MM.1S (cell line): Measurements from ENCODE around the gene PROC.

Experiments used
- DNase-seq: peaks from one replicate; pipeline ENCODE4 v3.0.0-alpha.2; 2015
- H2AFZ ChIP-seq: fragments of 300-600 bp; sonication (generic); 2 replicates; pipeline ENCODE4 v1.6.0; 2016; ENCODE audit warnings: antibody characterized with exemption, low read length
- H3F3A ChIP-seq: fragments of 300-600 bp; sonication (generic); 2 replicates; pipeline ENCODE4 v1.6.1; 2016; ENCODE audit warnings: mild to moderate bottlenecking, antibody characterized with exemption, low read length, moderate library complexity, mixed read lengths; ENCODE audit not compliant: insufficient read depth
- H3K27ac ChIP-seq: fragments of 300-600 bp; sonication (generic); 2 replicates; pipeline ENCODE4 v1.5.1; 2016; ENCODE audit warnings: mild to moderate bottlenecking, low read length
- H3K27me3 ChIP-seq: fragments of 300-600 bp; sonication (generic); replicated peaks from 2 replicates; pipeline ENCODE4 v1.6.0; 2016; ENCODE audit warnings: low read length; ENCODE audit not compliant: insufficient read depth
- H3K36me3 ChIP-seq: fragments of 300-600 bp; sonication (generic); replicated peaks from 2 replicates; pipeline ENCODE4 v1.6.1; 2016; ENCODE audit warnings: mild to moderate bottlenecking, low read length, mixed read lengths; ENCODE audit not compliant: insufficient read depth
- H3K4me1 ChIP-seq: fragments of 300-600 bp; sonication (generic); 2 replicates; pipeline ENCODE4 v1.6.1; 2016; ENCODE audit warnings: low read length, mixed read lengths
- H3K4me2 ChIP-seq: fragments of 300-600 bp; sonication (generic); 2 replicates; pipeline ENCODE4 v1.6.0; 2016; ENCODE audit warnings: low read depth, low read length
- H3K4me3 ChIP-seq: fragments of 300-600 bp; sonication (generic); 2 replicates; pipeline ENCODE4 v1.5.1; 2016; ENCODE audit warnings: low read length, mixed read lengths
- H3K79me2 ChIP-seq: fragments of 300-600 bp; sonication (generic); 2 replicates; pipeline ENCODE4 v1.6.1; 2016; ENCODE audit warnings: mixed run types, low read length, mixed read lengths
- H3K9ac ChIP-seq: fragments of 300-600 bp; sonication (generic); 2 replicates; pipeline ENCODE4 v1.6.1; 2016; ENCODE audit warnings: low read length, mixed read lengths
- H3K9me2 ChIP-seq: fragments of 300-600 bp; sonication (generic); replicated peaks from 2 replicates; pipeline ENCODE4 v1.6.1; 2016; ENCODE audit warnings: mild to moderate bottlenecking, low read length, mixed read lengths; ENCODE audit not compliant: insufficient read depth
- H3K9me3 ChIP-seq: fragments of 300-600 bp; sonication (generic); replicated peaks from 2 replicates; pipeline ENCODE4 v1.6.1; 2016; ENCODE audit warnings: mild to moderate bottlenecking, low read length, mixed read lengths; ENCODE audit not compliant: insufficient read depth
- H4K20me1 ChIP-seq: fragments of 300-600 bp; sonication (generic); 2 replicates; pipeline ENCODE4 v1.6.1; 2016; ENCODE audit warnings: mild to moderate bottlenecking, low read length, moderate library complexity, mixed read lengths; ENCODE audit not compliant: insufficient read depth
- CTCF ChIP-seq: fragments of 300-600 bp; sonication (generic); IDR thresholded peaks from 2 replicates; pipeline ENCODE4 v1.5.1; 2016; ENCODE audit warnings: antibody characterized with exemption, low read length, mixed read lengths
- EZH2 ChIP-seq: fragments of 300-600 bp; sonication (generic); optimal IDR thresholded peaks from 2 replicates; pipeline ENCODE3; 2017; ENCODE audit warnings: low read depth, mild to moderate bottlenecking, antibody characterized with exemption, low read length, mixed read lengths
- EZH2phosphoT487 ChIP-seq: fragments of 300-600 bp; sonication (generic); IDR thresholded peaks from 2 replicates; pipeline ENCODE4 v1.6.1; 2018; ENCODE audit warnings: antibody characterized with exemption, low read length

PROC gene

GRCh38 chr2:127403460-127403859, 14.8 kb upstream of the PROC start:
- Histone ChIP-seq H3F3A (peaks cover 5% of the 10 kb centered on the region; the same call in 1 of the 2 replicates), H2AFZ (no peak overlapping the region), H3K27ac (no peak overlapping the region), H3K9me3 (no peaks in the 10 kb centered on the region), H3K9me2 (no peaks in the 10 kb centered on the region), H3K9ac (no peak overlapping the region), H3K27me3 (no peaks in the 10 kb centered on the region), H3K4me1 (peaks cover 25% of the 10 kb centered on the region), H3K4me2 (no peak overlapping the region), H3K36me3 (no peaks in the 10 kb centered on the region), H3K79me2 (no peaks in the 10 kb centered on the region), H4K20me1 (no peaks in the 10 kb centered on the region), H3K4me3 (no peak overlapping the region)
- DNase-seq: no peak
- no peak for TF ChIP-seq EZH2phosphoT487
- TF ChIP-seq EZH2: no peak
- no peak for TF ChIP-seq CTCF

- DNase-seq: no peak
- Histone ChIP-seq H3K27ac (no peak overlapping the region), H3K9ac (no peak overlapping the region), H3K4me2 (no peak overlapping the region), H3K36me3 (no peaks in the 10 kb centered on the region), H3F3A (peaks cover 5% of the 10 kb centered on the region; the same call in 1 of the 2 replicates), H3K27me3 (no peaks in the 10 kb centered on the region), H3K9me2 (no peaks in the 10 kb centered on the region), H3K9me3 (no peaks in the 10 kb centered on the region), H3K79me2 (no peaks in the 10 kb centered on the region), H3K4me1 (peaks cover 25% of the 10 kb centered on the region), H2AFZ (no peak overlapping the region; the same call in 1 of the 2 replicates), H3K4me3 (no peak overlapping the region), H4K20me1 (no peaks in the 10 kb centered on the region)
- TF ChIP-seq EZH2: no peak
- TF ChIP-seq EZH2phosphoT487: no peak
- no peak for TF ChIP-seq CTCF
Measured at GRCh38 chr2:127404466-127405254, 13.6 kb upstream of the PROC start.

GRCh38 chr2:127405255-127405610, 13.0 kb upstream of the PROC start:
- Histone ChIP-seq H3K4me2 (no peak overlapping the region), H3K9ac (no peak overlapping the region), H3K27me3 (no peaks in the 10 kb centered on the region), H3K4me1 (peaks cover 22% of the 10 kb centered on the region), H3K36me3 (no peaks in the 10 kb centered on the region), H4K20me1 (no peaks in the 10 kb centered on the region), H2AFZ (no peak overlapping the region), H3F3A (peaks cover 5% of the 10 kb centered on the region; the same call in 1 of the 2 replicates), H3K9me3 (no peaks in the 10 kb centered on the region), H3K27ac (no peak overlapping the region), H3K9me2 (no peaks in the 10 kb centered on the region), H3K79me2 (no peaks in the 10 kb centered on the region), H3K4me3 (no peak overlapping the region)
- TF ChIP-seq CTCF: no peak
- no peak for TF ChIP-seq EZH2phosphoT487
- TF ChIP-seq EZH2: no peak
- no peak for DNase-seq
